GM08714 (cell line): ENCODE results near the gene RTL10.

Experiments used
- H3K4me3 ChIP-seq: fragments of 200-500 bp; sonication (Bioruptor generic); 2 replicates; pipeline ENCODE4 v1.5.1; 2014; ENCODE audit warnings: mild to moderate bottlenecking, low read length, inconsistent platforms
- ZNF274 ChIP-seq: IDR thresholded peaks from 2 replicates; pipeline ENCODE4 v1.6.1; 2012; ENCODE audit warnings: mild to moderate bottlenecking, low read depth, low read length

The RTL10 gene

DNA sequence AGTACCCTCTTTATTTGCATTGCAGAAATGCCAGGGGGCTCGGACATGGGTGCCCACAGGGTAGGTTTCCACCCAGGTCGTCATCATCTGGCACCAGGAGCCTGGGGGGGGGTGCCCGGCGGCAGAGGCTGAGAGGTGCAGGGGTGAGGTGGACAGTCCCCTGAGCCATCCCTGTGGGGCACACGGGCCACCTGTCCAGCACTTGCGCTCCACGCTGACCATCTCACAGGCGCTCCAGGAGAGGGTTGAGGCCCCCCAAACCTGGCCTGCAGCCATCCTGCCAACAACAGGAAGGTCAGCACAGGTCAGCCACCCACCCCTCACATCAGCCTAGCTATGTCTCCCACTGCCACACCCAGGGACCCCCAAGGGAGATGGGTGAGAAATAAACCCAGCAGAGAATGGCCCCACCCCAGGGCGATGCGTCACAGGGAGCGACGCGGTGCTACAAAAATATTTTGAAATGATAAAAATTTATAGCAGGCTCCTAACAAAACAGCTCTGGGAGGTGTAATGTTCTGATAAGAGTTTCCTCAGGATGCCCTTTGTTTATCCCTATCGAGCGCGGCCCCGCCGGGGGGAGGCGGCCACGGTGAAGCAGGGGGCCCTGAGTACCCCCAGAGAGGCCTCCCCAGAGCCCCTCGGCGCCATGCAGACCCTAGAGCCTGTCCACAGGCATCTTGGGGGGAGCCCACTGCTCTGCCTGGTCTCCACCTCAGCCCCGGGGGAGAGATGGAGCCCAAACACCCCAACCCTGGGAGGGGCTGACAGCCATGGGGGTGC lies 21.0 kb upstream of the RTL10 start:
- H3K4me3 ChIP-seq, result no peak overlapping the region
- no peak for TF ChIP-seq ZNF274

- no peak for TF ChIP-seq ZNF274
- no peak overlapping the region for H3K4me3 ChIP-seq
Measured at GRCh38 chr22:19875061-19875530, 20.4 kb upstream of the RTL10 start.

GRCh38 chr22:19874307-19875060 lies 19.8 kb upstream of the RTL10 start:
- H3K4me3 ChIP-seq, result no peak overlapping the region
- TF ChIP-seq ZNF274, result no peak

DNA sequence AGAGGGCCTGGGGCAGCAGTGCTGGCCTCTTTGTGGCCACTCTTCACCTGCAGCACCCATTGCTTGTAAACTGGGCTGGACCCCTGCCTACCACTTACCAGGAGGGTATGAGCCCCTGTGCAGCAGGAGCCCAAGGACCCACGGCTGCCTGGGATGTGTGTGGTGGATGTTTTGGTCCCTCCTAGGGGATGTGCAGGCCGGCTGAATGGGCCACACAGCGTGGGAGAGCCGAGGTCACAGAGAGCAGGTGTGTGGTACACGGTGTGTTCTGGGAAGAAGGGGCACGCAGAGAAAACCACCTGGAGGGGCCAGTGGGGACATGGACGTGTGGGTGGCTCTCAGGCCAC lies 19.3 kb upstream of the RTL10 start:
- no peak overlapping the region for H3K4me3 ChIP-seq
- TF ChIP-seq ZNF274, result no peak

DNA sequence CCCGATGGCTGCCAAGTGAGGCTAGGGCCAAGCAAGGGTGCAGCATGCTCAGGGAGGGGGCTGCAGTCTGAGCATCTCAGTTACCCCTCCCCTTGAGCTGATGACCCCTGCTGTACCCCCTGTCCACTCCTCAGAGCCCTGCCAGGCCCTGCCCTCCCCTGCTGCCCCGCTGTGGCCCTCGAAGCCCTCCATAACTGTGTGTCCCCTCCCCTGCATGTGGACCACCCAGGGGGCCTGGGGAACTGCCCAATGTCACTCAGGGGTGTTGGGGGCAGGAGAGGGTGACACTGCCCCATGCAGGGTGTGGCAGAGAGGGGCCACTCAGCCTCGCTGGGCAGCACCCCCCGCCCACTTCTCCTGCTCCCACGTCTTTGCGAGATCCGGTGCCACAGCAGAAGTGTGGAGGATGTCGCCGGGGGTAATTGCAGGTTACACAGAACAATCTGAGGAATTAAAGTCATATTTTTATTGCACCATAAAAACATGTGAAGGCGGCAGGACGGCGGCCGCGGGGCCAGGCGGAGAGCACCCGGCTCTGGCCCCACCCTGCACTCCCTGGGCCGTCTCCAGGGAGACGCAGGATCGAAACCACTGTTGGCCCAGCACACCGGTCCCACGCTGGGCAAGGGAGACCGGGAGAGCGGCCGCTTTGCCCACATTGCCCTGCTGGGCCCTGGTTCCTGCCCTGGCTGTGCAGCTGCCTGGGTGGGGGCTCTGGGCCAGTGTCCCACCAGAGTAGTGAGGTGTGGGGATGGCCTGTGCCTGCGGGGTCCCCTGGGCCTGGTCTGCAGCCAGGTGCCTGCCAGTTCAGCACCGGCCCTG lies 18.7 kb upstream of the RTL10 start:
- TF ChIP-seq ZNF274, result no peak
- no peak overlapping the region for H3K4me3 ChIP-seq

DNA sequence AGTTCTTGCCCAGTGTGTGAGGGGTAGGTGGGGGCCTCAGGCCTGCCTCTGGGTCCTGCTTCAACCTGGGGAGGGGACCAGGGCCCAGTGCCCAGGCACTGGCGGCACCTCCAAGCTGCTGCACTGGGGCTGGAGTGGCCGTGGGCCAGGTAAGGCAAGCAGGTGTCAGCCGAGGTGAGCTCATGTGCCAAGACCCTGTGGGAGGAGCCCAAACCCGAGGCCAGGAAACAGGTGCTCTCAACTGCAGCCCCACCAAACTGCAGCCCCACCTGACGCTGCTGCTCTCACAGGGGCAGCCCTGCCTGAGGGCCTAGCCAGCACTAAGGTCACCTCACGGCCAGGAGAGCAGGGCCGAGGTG lies 18.1 kb upstream of the RTL10 start:
- TF ChIP-seq ZNF274, result no peak
- no peak overlapping the region for H3K4me3 ChIP-seq

- TF ChIP-seq ZNF274, result no peak
- H3K4me3 ChIP-seq, result no peak overlapping the region
Measured at GRCh38 chr22:19871845-19872778, 17.4 kb upstream of the RTL10 start.

DNA sequence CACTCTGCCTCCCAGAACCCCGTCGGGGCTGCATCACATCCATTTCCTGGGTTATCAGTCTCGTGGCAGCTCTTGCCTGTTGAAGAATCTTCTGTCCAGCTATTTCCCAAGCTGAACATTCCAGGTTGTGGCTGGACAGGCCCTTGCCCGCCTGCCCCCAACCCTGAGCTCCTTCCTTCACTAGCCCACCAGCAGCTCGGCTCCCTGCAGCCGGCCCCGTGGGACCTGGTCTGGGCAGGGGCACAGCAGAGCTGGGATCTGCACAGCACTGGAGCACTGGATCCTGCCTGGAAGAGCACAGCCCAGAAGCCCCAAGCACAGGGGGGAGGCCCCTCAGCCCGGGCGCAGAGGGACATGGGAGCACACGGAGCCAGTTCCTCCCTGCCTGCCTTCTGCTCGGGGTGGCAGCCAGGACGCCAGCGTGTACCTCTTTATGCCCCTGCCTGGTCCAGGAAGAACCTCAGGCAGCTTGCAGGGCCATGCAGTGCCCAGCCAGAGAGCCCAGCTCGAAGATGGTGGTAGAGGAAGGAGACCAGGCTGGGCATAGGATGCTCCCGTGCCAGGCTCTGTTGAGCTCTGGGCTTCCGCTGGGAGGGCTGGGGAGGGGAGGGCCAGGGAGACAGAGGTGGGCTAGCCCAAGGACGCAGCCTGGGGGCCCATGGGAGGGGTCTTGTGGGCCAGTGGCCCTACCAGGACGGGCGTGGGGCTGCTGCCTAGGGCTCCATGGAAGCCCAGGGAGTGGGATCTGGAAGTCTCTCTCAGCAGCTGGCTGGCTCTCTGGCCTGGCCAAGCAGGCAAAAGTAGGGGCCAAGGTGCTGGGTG lies 16.6 kb upstream of the RTL10 start:
- no peak for TF ChIP-seq ZNF274
- H3K4me3 ChIP-seq, result no peak overlapping the region

GRCh38 chr22:19870153-19871022 lies 15.7 kb upstream of the RTL10 start:
- H3K4me3 ChIP-seq, result no peak overlapping the region
- no peak for TF ChIP-seq ZNF274

GRCh38 chr22:19869497-19870152 lies 15.0 kb upstream of the RTL10 start:
- TF ChIP-seq ZNF274, result no peak

DNA sequence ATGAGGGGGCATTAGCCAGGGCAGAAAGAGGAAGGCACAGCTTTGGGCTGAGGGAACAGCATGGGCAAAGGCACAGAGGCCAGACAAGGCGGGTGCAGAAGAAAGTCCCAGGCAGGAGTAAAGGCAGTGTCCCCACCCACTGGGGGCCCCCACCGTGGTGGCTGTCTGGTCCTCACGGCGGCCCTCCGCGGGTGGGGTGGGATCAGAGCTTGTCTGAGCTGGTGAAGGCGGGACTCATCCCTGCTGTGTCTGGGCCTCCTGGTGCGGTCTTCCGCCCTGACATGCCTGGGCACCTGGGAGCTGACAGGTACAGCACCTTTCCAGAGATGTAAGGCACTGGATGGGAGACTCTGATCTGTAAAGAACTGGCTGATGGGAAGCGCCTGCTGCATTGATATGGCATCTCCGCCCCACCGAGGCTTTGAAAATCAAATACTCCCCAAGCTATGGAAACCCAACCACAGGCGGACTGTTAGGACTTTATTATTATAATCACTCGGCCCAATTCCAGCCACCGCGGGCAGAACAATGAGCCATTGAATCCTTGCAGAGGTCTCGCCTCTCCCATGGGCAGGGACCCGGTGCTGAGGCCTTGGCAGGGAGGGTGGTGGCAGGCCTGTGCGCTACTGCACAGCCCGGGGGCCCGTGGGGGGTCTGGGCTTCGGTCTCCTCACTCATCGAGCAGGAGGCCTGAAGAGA lies 14.2 kb upstream of the RTL10 start:
- TF ChIP-seq ZNF274, result no peak
- H3K4me3 ChIP-seq, result no peak overlapping the region

More at GRCh38 chr22:19869497-19870152, 15.0 kb upstream of the RTL10 start:
- H3K4me3 ChIP-seq, result no peak overlapping the region
